Stomach (tissue), 19 donors: ENCODE measurements around the gene CHMP4B. TPM values are rescaled to one million over a fixed set of nuclear protein-coding genes. Genes with fewer than 3 reads are reported as not detected.

ENCODE experiments used
- DNase-seq, 2 donors: peaks; one replicate each; pipeline versions ENCODE4 v3.0.0 to v3.0.0-alpha.2; 2013 to 2019
- H3K27ac ChIP-seq, 5 donors: fragments of 200-600 bp in 4 of 5; sonication (generic) in 4 of 5; one replicate each; pipeline ENCODE4 v1.5.1; 2013 to 2019; ENCODE audit warnings: mild to moderate bottlenecking in 1 of 5, moderate library complexity in 1 of 5
- H3K27me3 ChIP-seq, 3 donors: fragments of 200-600 bp; sonication (generic); one replicate each; pipeline ENCODE4 v1.5.1; 2017 to 2019; ENCODE audit warnings: mixed run types in 1 of 3
- H3K36me3 ChIP-seq, 4 donors: fragments of 200-600 bp; sonication (generic); 1 replicate in 3 of 4; 2 replicates in 1 of 4; pipeline ENCODE4 v1.5.1; 2016 to 2019
- H3K4me1 ChIP-seq, 4 donors: fragments of 200-600 bp; sonication (generic); one replicate each; pipeline ENCODE4 v1.5.1; 2016 to 2019
- H3K4me3 ChIP-seq, 4 donors: fragments of 200-600 bp; sonication (generic) in 3 of 4; one replicate each; pipeline ENCODE4 v1.5.1; 2016 to 2019; ENCODE audit warnings: mild to moderate bottlenecking in 1 of 4
- H3K9me3 ChIP-seq, 4 donors: fragments of 200-600 bp; sonication (generic); one replicate each; pipeline ENCODE4 v1.5.1; 2016 to 2019
- EP300 ChIP-seq: sonication (generic); formaldehyde crosslinking; IDR thresholded peaks from one replicate; pipeline ENCODE4 v1.6.1; 2017; ENCODE audit warnings: antibody characterized with exemption
- POLR2A ChIP-seq, 4 donors: fragments of 450-650 bp; IDR thresholded peaks; one replicate each; pipeline ENCODE4 v1.6.1; 2016; ENCODE audit warnings: antibody characterized with exemption in 4 of 4, control low read depth in 2 of 4, mild to moderate bottlenecking in 1 of 4, moderate library complexity in 1 of 4
- POLR2AphosphoS5 ChIP-seq, 3 donors: sonication (generic); formaldehyde crosslinking; IDR thresholded peaks; one replicate each; pipeline ENCODE4 v1.6.1; 2016; ENCODE audit warnings: antibody characterized with exemption in 3 of 3
- WGBS, 5 donors: extraction: QIAGEN DNeasy Blood & Tissue Kit in 3 of 5; methylation state at CpG; one replicate each; pipeline versions ENCODE4 v1.1.5 to v1.1.7; 2013 to 2018; 5-methylcytosine and 5-hydroxymethylcytosine counted together
- intact Hi-C: fragments of 100-400 bp; cut with DNase I; formaldehyde crosslinking; loops from one replicate; pipeline ENCODE4 v1.15.1; 2023; ENCODE audit warnings: low total_unique reads
- long read RNA-seq, 10 donors: transcript quantifications; one replicate each; lab custom pipeline, GENCODE V29; 2026
- polyA plus RNA-seq, 3 donors: library from polyadenylated mRNA; stranded (reverse); fragments of 200-250 nt; gene quantifications; one replicate each; pipeline ENCODE4 v1.2.3, GENCODE V29; 2013
- total RNA-seq, 5 donors: library from RNA; depleted of rRNA; stranded (reverse); fragments of >200 nt; gene quantifications; one replicate each; pipeline versions ENCODE4 v1.1.0 to v1.2.3, GENCODE V29; 2014 to 2016
- TF ChIP-seq, protein P1 (sequence below), 7 experiments: fragments of 450-650 bp in 4 of 7; fragments of 200-600 bp in 3 of 7; sonication (generic) in 3 of 7; IDR thresholded peaks; one replicate each; pipeline ENCODE4 v1.5.1; 2016 to 2019; ENCODE audit warnings: antibody characterized with exemption in 7 of 7, control low read depth in 2 of 7, mild to moderate bottlenecking in 1 of 7
- donor health status: healthy with polysubstance abuse.
- donor health status: Bipolar disorder and iron deficiency.
- donor health status: healthy.

Gene CHMP4B, protein sequence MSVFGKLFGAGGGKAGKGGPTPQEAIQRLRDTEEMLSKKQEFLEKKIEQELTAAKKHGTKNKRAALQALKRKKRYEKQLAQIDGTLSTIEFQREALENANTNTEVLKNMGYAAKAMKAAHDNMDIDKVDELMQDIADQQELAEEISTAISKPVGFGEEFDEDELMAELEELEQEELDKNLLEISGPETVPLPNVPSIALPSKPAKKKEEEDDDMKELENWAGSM
- total RNA-seq, result 100 to 1,000 TPM in 1 of 5 donors, 10 to 100 TPM in 4; 48.4 to 119 (median 75.0) TPM
- polyA plus RNA-seq, result 100 to 1,000 TPM; 117 to 166 (median 118) TPM
- long read RNA-seq, donor 1, transcript CHMP4B-201 (5 exons, 1,646 nt), result major isoform, 24 of 38 reads
- long read RNA-seq, donor 1, partial matches to known transcripts, result 14 of 38 reads
- long read RNA-seq, donor 1, other reads (novel, unspliced or antisense), result 0 of 38 reads
- long read RNA-seq, donor 2, transcript CHMP4B-201 (5 exons, 1,646 nt), result major isoform, 59 of 69 reads
- long read RNA-seq, donor 2, partial matches to known transcripts, result 10 of 69 reads
- long read RNA-seq, donor 2, other reads (novel, unspliced or antisense), result 0 of 69 reads
- long read RNA-seq, donor 3, transcript CHMP4B-201 (5 exons, 1,646 nt), result major isoform, 14 of 25 reads
- long read RNA-seq, donor 3, partial matches to known transcripts, result 11 of 25 reads
- long read RNA-seq, donor 3, other reads (novel, unspliced or antisense), result 0 of 25 reads
- long read RNA-seq, donor 4, transcript CHMP4B-201 (5 exons, 1,646 nt), result major isoform, 5 of 5 reads
- long read RNA-seq, donor 4, partial matches to known transcripts, result 0 of 5 reads
- long read RNA-seq, donor 4, other reads (novel, unspliced or antisense), result 0 of 5 reads
- long read RNA-seq, donor 5, transcript CHMP4B-201 (5 exons, 1,646 nt), result major isoform, 45 of 70 reads
- long read RNA-seq, donor 5, partial matches to known transcripts, result 25 of 70 reads
- long read RNA-seq, donor 5, other reads (novel, unspliced or antisense), result 0 of 70 reads
- long read RNA-seq, donor 6, transcript CHMP4B-201 (5 exons, 1,646 nt), result major isoform, 92 of 104 reads
- long read RNA-seq, donor 6, partial matches to known transcripts, result 12 of 104 reads
- long read RNA-seq, donor 6, other reads (novel, unspliced or antisense), result 0 of 104 reads
- long read RNA-seq, donor 7, transcript CHMP4B-201 (5 exons, 1,646 nt), result major isoform, 48 of 80 reads
- long read RNA-seq, donor 7, partial matches to known transcripts, result 32 of 80 reads
- long read RNA-seq, donor 7, other reads (novel, unspliced or antisense), result 0 of 80 reads
- long read RNA-seq, donor 8, transcript CHMP4B-201 (5 exons, 1,646 nt), result major isoform, 25 of 36 reads
- long read RNA-seq, donor 8, partial matches to known transcripts, result 11 of 36 reads
- long read RNA-seq, donor 8, other reads (novel, unspliced or antisense), result 0 of 36 reads
- long read RNA-seq, donor 9, transcript CHMP4B-201 (5 exons, 1,646 nt), result major isoform, 32 of 40 reads
- long read RNA-seq, donor 9, partial matches to known transcripts, result 8 of 40 reads
- long read RNA-seq, donor 9, other reads (novel, unspliced or antisense), result 0 of 40 reads
- long read RNA-seq, donor 10, transcript CHMP4B-201 (5 exons, 1,646 nt), result major isoform, 15 of 15 reads
- long read RNA-seq, donor 10, partial matches to known transcripts, result 0 of 15 reads
- long read RNA-seq, donor 10, other reads (novel, unspliced or antisense), result 0 of 15 reads

DNA sequence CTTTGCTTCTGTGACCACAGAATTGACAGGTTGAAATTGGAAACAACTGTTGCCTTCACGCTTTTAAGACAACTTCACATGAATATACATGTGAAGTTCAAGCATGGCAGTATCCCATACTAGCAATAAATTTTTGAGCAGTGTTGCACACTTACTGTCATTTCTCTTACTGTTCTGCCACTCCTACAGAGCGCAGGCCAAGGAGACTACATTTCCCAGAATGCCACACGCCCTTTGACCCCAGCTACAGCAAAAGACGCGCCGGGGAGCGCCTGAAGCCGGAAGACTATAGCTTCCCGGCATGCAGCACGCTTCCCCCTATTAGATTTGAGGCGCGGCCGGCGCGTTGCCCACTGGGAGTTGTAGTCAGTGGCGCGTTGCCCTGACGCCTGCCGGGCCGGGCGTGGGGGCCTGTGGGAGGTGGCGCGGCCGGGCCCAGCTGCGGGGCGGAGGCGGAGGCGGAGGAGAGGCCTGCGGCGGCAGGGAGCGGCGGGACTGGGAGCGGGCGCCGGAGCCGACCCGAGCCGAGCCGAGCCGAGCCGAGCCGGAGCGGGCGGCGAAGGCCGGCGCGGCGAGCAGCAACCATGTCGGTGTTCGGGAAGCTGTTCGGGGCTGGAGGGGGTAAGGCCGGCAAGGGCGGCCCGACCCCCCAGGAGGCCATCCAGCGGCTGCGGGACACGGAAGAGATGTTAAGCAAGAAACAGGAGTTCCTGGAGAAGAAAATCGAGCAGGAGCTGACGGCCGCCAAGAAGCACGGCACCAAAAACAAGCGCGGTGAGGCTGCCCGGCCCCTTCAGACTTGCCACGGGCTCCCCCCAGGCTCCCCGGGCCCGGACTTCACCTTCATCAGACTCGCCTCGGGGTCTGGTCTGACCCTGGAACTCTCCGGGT, at the start of gene CHMP4B:
Gene CHMP4B, plus strand, starts transcription at position 464 of the 891 bp plus-strand sequence. Its CDS starts 121 bp downstream, at position 585.
- TF ChIP-seq POLR2A (IDR thresholded peaks at IDR 0.05) (no peak), POLR2AphosphoS5 (IDR thresholded peaks at IDR 0.05) (peak; percentile 86 to 95 (median 93)), EP300 (no peak)
- TF ChIP-seq, protein P1, sequence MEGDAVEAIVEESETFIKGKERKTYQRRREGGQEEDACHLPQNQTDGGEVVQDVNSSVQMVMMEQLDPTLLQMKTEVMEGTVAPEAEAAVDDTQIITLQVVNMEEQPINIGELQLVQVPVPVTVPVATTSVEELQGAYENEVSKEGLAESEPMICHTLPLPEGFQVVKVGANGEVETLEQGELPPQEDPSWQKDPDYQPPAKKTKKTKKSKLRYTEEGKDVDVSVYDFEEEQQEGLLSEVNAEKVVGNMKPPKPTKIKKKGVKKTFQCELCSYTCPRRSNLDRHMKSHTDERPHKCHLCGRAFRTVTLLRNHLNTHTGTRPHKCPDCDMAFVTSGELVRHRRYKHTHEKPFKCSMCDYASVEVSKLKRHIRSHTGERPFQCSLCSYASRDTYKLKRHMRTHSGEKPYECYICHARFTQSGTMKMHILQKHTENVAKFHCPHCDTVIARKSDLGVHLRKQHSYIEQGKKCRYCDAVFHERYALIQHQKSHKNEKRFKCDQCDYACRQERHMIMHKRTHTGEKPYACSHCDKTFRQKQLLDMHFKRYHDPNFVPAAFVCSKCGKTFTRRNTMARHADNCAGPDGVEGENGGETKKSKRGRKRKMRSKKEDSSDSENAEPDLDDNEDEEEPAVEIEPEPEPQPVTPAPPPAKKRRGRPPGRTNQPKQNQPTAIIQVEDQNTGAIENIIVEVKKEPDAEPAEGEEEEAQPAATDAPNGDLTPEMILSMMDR (IDR thresholded peaks at IDR 0.05), result no peak
- Histone ChIP-seq H3K36me3 (peaks cover 0 to 9% (median 3%) of the 10 kb centered on the region in 4 donors), H3K27ac (peak within 1 kb of the TSS; percentile 64 to 99 (median 94)), H3K4me1 (peaks cover 34 to 47% (median 42%) of the 10 kb centered on the region in 4 donors), H3K27me3 (no peaks in the 10 kb centered on the region), H3K9me3 (no peaks in the 10 kb centered on the region), H3K4me3 (peak within 1 kb of the TSS; percentile 78 to 96 (median 88))
- DNase-seq, result peak; percentile 100
- intact Hi-C loops, result no loop called here
- WGBS, 5 donors, result 0 to 1% (median 0%) methylated on average over 42 to 71 of the region's 71 CpGs

DNA sequence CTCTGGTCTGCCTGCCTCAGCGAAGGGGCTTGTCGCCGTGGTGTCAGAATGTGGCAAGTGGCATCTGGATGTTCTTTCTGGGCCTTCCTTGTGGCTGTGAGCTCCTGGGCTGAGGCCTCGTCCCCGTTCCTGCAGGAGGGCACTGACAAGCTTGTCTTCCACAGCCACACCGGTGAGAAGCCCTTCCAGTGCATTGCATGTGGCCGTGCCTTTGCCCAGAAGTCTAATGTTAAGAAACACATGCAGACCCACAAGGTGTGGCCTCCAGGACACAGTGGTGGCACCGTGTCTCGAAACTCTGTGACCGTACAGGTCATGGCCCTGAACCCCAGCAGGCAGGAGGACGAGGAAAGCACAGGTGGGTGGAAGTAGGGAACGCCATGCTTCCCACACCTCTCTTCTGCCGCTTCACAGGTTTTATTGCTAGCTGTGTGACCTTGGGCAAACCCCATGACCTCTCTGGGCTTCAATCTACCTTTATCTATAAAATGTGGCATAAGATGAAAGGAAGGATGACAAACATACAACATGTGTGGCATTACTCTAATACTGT, 49.4 kb upstream of the CHMP4B start:
- WGBS, 5 donors, result 94 to 97% (median 96%) methylated on average over 13 of the region's 13 CpGs
- TF ChIP-seq, protein P1 (IDR thresholded peaks at IDR 0.05), result no peak
- TF ChIP-seq EP300, result no peak
- no peak for TF ChIP-seq POLR2AphosphoS5 (IDR thresholded peaks at IDR 0.05)
- no peak for TF ChIP-seq POLR2A (IDR thresholded peaks at IDR 0.05)
- no peak overlapping the region for H3K4me3 ChIP-seq
- H3K9me3 ChIP-seq, result peaks cover 0 to 10% (median 8%) of the 10 kb centered on the region in 4 donors
- no peaks in the 10 kb centered on the region for H3K4me1 ChIP-seq
- no peaks in the 10 kb centered on the region for H3K27me3 ChIP-seq
- H3K27ac ChIP-seq, result no peak overlapping the region
- peaks cover 0 to 62% (median 50%) of the 10 kb centered on the region in 4 donors for H3K36me3 ChIP-seq
- intact Hi-C loops, result no loop called here
- DNase-seq, result no peak

DNA sequence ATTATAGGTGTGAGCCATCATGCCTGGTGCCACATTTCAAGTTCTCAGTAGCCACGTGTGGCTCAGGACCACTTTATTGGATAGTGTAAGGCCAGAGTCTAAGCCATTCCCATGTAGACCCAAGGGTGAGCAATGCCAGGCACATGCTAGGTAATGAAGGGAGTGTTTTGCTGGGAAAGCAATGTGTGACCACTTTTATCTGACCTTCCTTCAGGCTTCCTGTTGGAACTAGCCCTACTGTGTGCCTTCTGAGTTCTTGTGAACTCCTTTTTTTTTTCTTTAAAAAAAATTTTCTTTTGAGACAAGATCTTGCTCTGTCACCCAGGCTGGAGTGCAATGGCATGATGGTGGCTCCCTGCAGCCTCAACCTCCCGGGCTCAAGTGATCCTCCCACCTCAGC, 46.0 kb upstream of the CHMP4B start:
- TF ChIP-seq POLR2AphosphoS5 (IDR thresholded peaks at IDR 0.05) (no peak), EP300 (no peak), POLR2A (IDR thresholded peaks at IDR 0.05) (no peak)
- TF ChIP-seq, protein P1 (IDR thresholded peaks at IDR 0.05), result no peak
- H3K27ac ChIP-seq, result no peak overlapping the region
- no peaks in the 10 kb centered on the region for H3K9me3 ChIP-seq

More for the DNA sequence above, 46.0 kb upstream of the CHMP4B start:
- H3K36me3 ChIP-seq, result peaks cover 6 to 66% (median 54%) of the 10 kb centered on the region in 4 donors
- no peaks in the 10 kb centered on the region for H3K27me3 ChIP-seq
- no peak overlapping the region for H3K4me3 ChIP-seq
- no peaks in the 10 kb centered on the region for H3K4me1 ChIP-seq
- intact Hi-C loops, result no loop called here
- 71 to 91% (median 88%) methylated on average over 2 of the region's 2 CpGs for WGBS, 5 donors
- DNase-seq, result no peak
